Measurements from ENCODE around the gene EXD1.

The EXD1 gene

GRCh38 chr15:41161736-41162135 is 68.8 kb downstream of the EXD1 start:
- Histone ChIP-seq H3K4me1 (ENCODE audit: insufficient read depth, low read length, severe bottlenecking) (no peaks in the 10 kb centered on the region), H3K4me2 (ENCODE audit: low read length) (no peak overlapping the region), H3F3A (ENCODE audit: insufficient read depth, low read length) (no peaks in the 10 kb centered on the region), H3K9ac (ENCODE audit: low read length) (no peak overlapping the region), H3K9me3 (ENCODE audit: low read length) (no peaks in the 10 kb centered on the region), H3K79me2 (ENCODE audit: insufficient read depth, low read length) (no peaks in the 10 kb centered on the region), H3K36me3 (ENCODE audit: insufficient read depth, low read length) (no peaks in the 10 kb centered on the region), H2AFZ (ENCODE audit: low read length) (no peak overlapping the region), H4K20me1 (ENCODE audit: insufficient read depth, low read length) (no peaks in the 10 kb centered on the region), H3K4me3 (ENCODE audit: low read depth, low read length, poor library complexity, severe bottlenecking) (no peak overlapping the region), H3K9me2 (ENCODE audit: low read depth, low read length) (no peaks in the 10 kb centered on the region), H3K27me3 (ENCODE audit: insufficient read depth, low read length) (no peaks in the 10 kb centered on the region), H3K27ac (ENCODE audit: low read depth, low read length, poor library complexity, severe bottlenecking) (no peak overlapping the region)
- TF ChIP-seq EZH2 (IDR thresholded peaks at IDR 0.05; ENCODE audit: borderline replicate concordance, low read length): no peak
- TF ChIP-seq CTCF (IDR thresholded peaks at IDR 0.05; ENCODE audit: low read length): no peak

GRCh38 chr15:41161336-41161735 is 69.2 kb downstream of the EXD1 start:
- Histone ChIP-seq H3K79me2 (ENCODE audit: insufficient read depth, low read length) (no peaks in the 10 kb centered on the region), H3K9me2 (ENCODE audit: low read depth, low read length) (no peaks in the 10 kb centered on the region), H3F3A (ENCODE audit: insufficient read depth, low read length) (no peaks in the 10 kb centered on the region), H3K27me3 (ENCODE audit: insufficient read depth, low read length) (no peaks in the 10 kb centered on the region), H3K9ac (ENCODE audit: low read length) (no peak overlapping the region), H4K20me1 (ENCODE audit: insufficient read depth, low read length) (no peaks in the 10 kb centered on the region), H3K27ac (ENCODE audit: low read depth, low read length, poor library complexity, severe bottlenecking) (no peak overlapping the region), H3K4me2 (ENCODE audit: low read length) (no peak overlapping the region), H3K4me3 (ENCODE audit: low read depth, low read length, poor library complexity, severe bottlenecking) (no peak overlapping the region), H3K9me3 (ENCODE audit: low read length) (no peaks in the 10 kb centered on the region), H2AFZ (ENCODE audit: low read length) (no peak overlapping the region), H3K36me3 (ENCODE audit: insufficient read depth, low read length) (no peaks in the 10 kb centered on the region), H3K4me1 (ENCODE audit: insufficient read depth, low read length, severe bottlenecking) (no peaks in the 10 kb centered on the region)
- no peak for TF ChIP-seq CTCF (IDR thresholded peaks at IDR 0.05; ENCODE audit: low read length)
- no peak for TF ChIP-seq EZH2 (IDR thresholded peaks at IDR 0.05; ENCODE audit: borderline replicate concordance, low read length)

DNA sequence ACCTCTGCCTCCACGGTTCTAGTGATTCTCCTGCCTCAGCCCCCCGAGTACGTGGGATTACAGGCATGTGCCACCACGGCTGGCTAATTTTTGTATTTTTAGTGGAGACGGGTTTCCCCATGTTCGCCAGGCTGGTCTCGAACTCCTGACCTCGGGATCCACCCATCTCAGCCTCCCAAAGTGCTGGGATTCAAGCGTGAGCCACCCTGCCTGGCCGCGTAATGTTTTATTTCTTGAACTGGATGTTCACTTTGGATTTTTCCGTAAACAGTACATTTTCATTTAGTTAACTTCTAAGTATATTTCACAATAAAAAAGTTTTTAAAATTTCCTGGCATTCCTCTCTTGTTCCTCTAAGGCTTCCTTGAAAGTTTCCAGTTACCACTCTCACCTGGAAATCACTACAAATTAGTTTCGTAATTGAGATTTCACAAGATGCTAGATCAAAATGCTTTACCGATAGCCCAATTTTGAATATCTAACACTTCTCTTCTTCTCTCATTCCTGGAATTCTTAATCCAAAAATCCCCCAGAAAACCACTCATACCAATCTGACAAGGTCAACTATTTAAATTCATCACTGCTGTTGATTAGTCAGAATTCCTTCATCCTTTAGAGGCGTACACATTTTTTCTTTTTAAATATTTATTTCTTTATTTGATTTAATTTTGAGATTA is 69.8 kb downstream of the EXD1 start:
- Histone ChIP-seq H3K27me3 (ENCODE audit: insufficient read depth, low read length) (no peaks in the 10 kb centered on the region), H3K9me2 (ENCODE audit: low read depth, low read length) (no peaks in the 10 kb centered on the region), H2AFZ (ENCODE audit: low read length) (no peak overlapping the region), H3K36me3 (ENCODE audit: insufficient read depth, low read length) (no peaks in the 10 kb centered on the region), H3K9ac (ENCODE audit: low read length) (no peak overlapping the region), H3K9me3 (ENCODE audit: low read length) (no peaks in the 10 kb centered on the region), H3F3A (ENCODE audit: insufficient read depth, low read length) (no peaks in the 10 kb centered on the region), H3K4me2 (ENCODE audit: low read length) (no peak overlapping the region), H3K4me3 (ENCODE audit: low read depth, low read length, poor library complexity, severe bottlenecking) (no peak overlapping the region), H3K79me2 (ENCODE audit: insufficient read depth, low read length) (no peaks in the 10 kb centered on the region), H3K27ac (ENCODE audit: low read depth, low read length, poor library complexity, severe bottlenecking) (no peak overlapping the region), H3K4me1 (ENCODE audit: insufficient read depth, low read length, severe bottlenecking) (no peaks in the 10 kb centered on the region), H4K20me1 (ENCODE audit: insufficient read depth, low read length) (no peaks in the 10 kb centered on the region)
- TF ChIP-seq EZH2 (IDR thresholded peaks at IDR 0.05; ENCODE audit: borderline replicate concordance, low read length) (no peak), CTCF (IDR thresholded peaks at IDR 0.05; ENCODE audit: low read length) (no peak)

Measured in OCI-LY1 (cell line).